NCI-H1417 (cell line): ENCODE measurements around the gene ADAD2.
"Not testable (repeated sequence)": the region's sequence is repeated elsewhere in the genome, so short reads cannot be mapped to it uniquely, and the experiment has no call there.

Source experiments
- DNase-seq, 3 experiments: peaks; one replicate each; lab custom pipeline; 2025; lab: John Stamatoyannopoulos, UW

The ADAD2 gene

GRCh38 chr16:84195201-84196093, 4.5 kb downstream of the ADAD2 start:
- DNase-seq: no peak

- no peak for DNase-seq
These were observed 5.1 kb downstream of the ADAD2 start for GRCh38 chr16:84196101-84196500.

- no peak for DNase-seq
These were observed 5.9 kb downstream of the ADAD2 start for GRCh38 chr16:84196727-84197394.

- DNase-seq: no peak
These were observed 6.6 kb downstream of the ADAD2 start for GRCh38 chr16:84197466-84198128.

- no peak for DNase-seq
These were observed 7.4 kb downstream of the ADAD2 start for GRCh38 chr16:84198401-84198800.

- DNase-seq: no peak
These were observed 8.1 kb downstream of the ADAD2 start for GRCh38 chr16:84199097-84199496.

- no peak for DNase-seq
These were observed 8.9 kb downstream of the ADAD2 start for GRCh38 chr16:84199861-84200260.

GRCh38 chr16:84204551-84204950, 13.6 kb downstream of the ADAD2 start:
- not testable (repeated sequence) for DNase-seq

GRCh38 chr16:84205123-84205522, 14.2 kb downstream of the ADAD2 start:
- not testable (repeated sequence) for DNase-seq

GRCh38 chr16:84205976-84206691, 15.2 kb downstream of the ADAD2 start:
- DNase-seq: no peak

GRCh38 chr16:84207251-84207650, 16.3 kb downstream of the ADAD2 start:
- DNase-seq: no peak

GRCh38 chr16:84207879-84208278, 16.9 kb downstream of the ADAD2 start:
- no peak for DNase-seq

GRCh38 chr16:84209989-84210388, 19.0 kb downstream of the ADAD2 start:
- no peak for DNase-seq

GRCh38 chr16:84212154-84212553, 21.2 kb downstream of the ADAD2 start:
- DNase-seq: no peak

- no peak for DNase-seq
These were observed 21.7 kb downstream of the ADAD2 start for GRCh38 chr16:84212631-84213030.

- DNase-seq: no peak
These were observed 23.6 kb downstream of the ADAD2 start for GRCh38 chr16:84214451-84215066.

- DNase-seq: no peak
These were observed 24.6 kb downstream of the ADAD2 start for GRCh38 chr16:84215531-84215930.

GRCh38 chr16:84216144-84216543, 25.2 kb downstream of the ADAD2 start:
- not testable (repeated sequence) for DNase-seq

GRCh38 chr16:84218176-84218823, 27.3 kb downstream of the ADAD2 start:
- DNase-seq: no peak

- no peak for DNase-seq
These were observed 28.0 kb downstream of the ADAD2 start for GRCh38 chr16:84218956-84219355.

- DNase-seq: no peak
These were observed 29.9 kb downstream of the ADAD2 start for GRCh38 chr16:84220851-84221250.
